CD4-positive, alpha-beta T cell (primary cell): ENCODE measurements around the gene MAN2B2. TPM values are rescaled to one million over a fixed set of nuclear protein-coding genes. Genes with fewer than 3 reads are reported as not detected.

Experiments used
- ATAC-seq: fragments of 200-7000 bp; cut with Tn5 transposase; one replicate; pipeline ENCODE4 v1.10.0; 2022; ENCODE audit warnings: mild to moderate bottlenecking; ENCODE audit not compliant: poor library complexity
- CTCF ChIA-PET: fragments of 350-600 bp; sonication (Branson Sonifier 250); formaldehyde crosslinking; loops from one replicate; lab custom pipeline; 2021; ENCODE audit warnings: antibody characterized with exemption, inconsistent platforms; lab: Charles Lee
- POLR2A ChIA-PET: fragments of 350-600 bp; sonication (Branson Sonifier 250); formaldehyde crosslinking; loops from one replicate; lab custom pipeline; 2021; ENCODE audit warnings: antibody characterized with exemption, inconsistent platforms; lab: Charles Lee
- DNase-seq, 14 experiments: peaks; one replicate each; pipeline ENCODE4 v3.0.0-alpha.2; 2013 to 2020; ENCODE audit warnings: mixed read lengths in 2 of 14
- H3K27ac ChIP-seq, 2 donors: one replicate each; pipeline versions ENCODE4 v1.5.1 to v1.7.0; 2013; ENCODE audit warnings: low read length in 2 of 2, low read depth in 1 of 2, mild to moderate bottlenecking in 1 of 2
- H3K27me3 ChIP-seq, 2 experiments: 1 replicate in 1 of 2; 2 replicates in 1 of 2; pipeline versions ENCODE4 v1.6.1 to v1.7.0; 2013; ENCODE audit warnings: low read length in 2 of 2, control low read depth in 1 of 2, mild to moderate bottlenecking in 1 of 2, moderate library complexity in 1 of 2; ENCODE audit not compliant: insufficient read depth in 2 of 2, control insufficient read depth in 1 of 2
- H3K36me3 ChIP-seq: one replicate; pipeline ENCODE4 v1.6.1; 2013; ENCODE audit warnings: low read length, control low read depth; ENCODE audit not compliant: insufficient read depth
- H3K4me1 ChIP-seq: one replicate; pipeline ENCODE4 v1.6.1; 2013; ENCODE audit warnings: low read length, control low read depth; ENCODE audit not compliant: insufficient read depth
- H3K4me3 ChIP-seq: one replicate; pipeline ENCODE4 v1.5.1; 2013; ENCODE audit warnings: mild to moderate bottlenecking, low read length, moderate library complexity
- H3K9me3 ChIP-seq, 2 experiments: 1 replicate in 1 of 2; 2 replicates in 1 of 2; pipeline versions ENCODE4 v1.6.1 to v1.7.0; 2013; ENCODE audit warnings: low read length in 2 of 2, mild to moderate bottlenecking in 2 of 2, control low read depth in 1 of 2, moderate library complexity in 1 of 2; ENCODE audit not compliant: control insufficient read depth in 1 of 2, insufficient read depth in 1 of 2
- H3K27ac Mint-ChIP-seq: one replicate; pipeline ENCODE4 v1.8.0; 2020; ENCODE audit warnings: mixed read lengths
- H3K27me3 Mint-ChIP-seq: one replicate; pipeline ENCODE4 v1.8.0; 2021; ENCODE audit warnings: mixed read lengths
- H3K36me3 Mint-ChIP-seq: one replicate; pipeline ENCODE4 v1.8.0; 2021; ENCODE audit warnings: low read depth, mixed read lengths
- H3K4me1 Mint-ChIP-seq: one replicate; pipeline ENCODE4 v1.8.0; 2021; ENCODE audit warnings: low read depth, mixed read lengths
- H3K4me3 Mint-ChIP-seq: one replicate; pipeline ENCODE4 v1.8.0; 2020; ENCODE audit warnings: mild to moderate bottlenecking, mixed read lengths
- H3K9me3 Mint-ChIP-seq: one replicate; pipeline ENCODE4 v1.8.0; 2020; ENCODE audit warnings: mixed read lengths
- CTCF ChIP-seq: fragments of 200-600 bp; IDR thresholded peaks from one replicate; pipeline ENCODE4 v1.8.0; 2022; ENCODE audit warnings: antibody characterized with exemption, mild to moderate bottlenecking
- intact Hi-C, 2 experiments: fragments of 100-400 bp; cut with DNase I in 1 of 2; cut with micrococcal nuclease in 1 of 2; formaldehyde crosslinking; loops; one replicate each; pipeline versions ENCODE4 v1.15.1 to v1.9.0; 2023 to 2025; cut with DNase I, micrococcal nuclease
- total RNA-seq, 174 experiments: library from RNA in 2 of 174; stranded (reverse) in 2 of 174; gene quantifications; one replicate each; pipeline ENCODE4 v1.2.3 and lab custom pipeline; 2021 to 2026

The MAN2B2 gene
- total RNA-seq, 2 experiments from 2014 or later: 25.9 to 28.5 TPM

- Mint-ChIP-seq H3K27me3 (peaks cover 78% of the 10 kb centered on the region), H3K4me1 (peaks cover 9% of the 10 kb centered on the region), H3K36me3 (no peaks in the 10 kb centered on the region), H3K4me3 (peak overlapping the region; percentile 11), H3K9me3 (no peaks in the 10 kb centered on the region), H3K27ac (no peak overlapping the region)
- ChIA-PET POLR2A (no interaction called here), CTCF (no interaction called here)
- ATAC-seq (no peak), DNase-seq (no peak)
- no peak for TF ChIP-seq CTCF
- H3K27me3 ChIP-seq: peaks cover 38 to 64% of the 10 kb centered on the region in 2 experiments
- peaks cover 13% of the 10 kb centered on the region for H3K4me1 ChIP-seq
- intact Hi-C loops: no loop called here
- no peak overlapping the region for H3K4me3 ChIP-seq
- H3K36me3 ChIP-seq: no peaks in the 10 kb centered on the region
- H3K9me3 ChIP-seq: peaks cover 0 to 9% of the 10 kb centered on the region in 2 experiments
- no peak overlapping the region for H3K27ac ChIP-seq
Measured at GRCh38 chr4:6562931-6563901, 11.8 kb upstream of the MAN2B2 start.

GRCh38 chr4:6563935-6564645 lies 10.9 kb upstream of the MAN2B2 start:
- Mint-ChIP-seq H3K9me3 (no peaks in the 10 kb centered on the region), H3K36me3 (no peaks in the 10 kb centered on the region), H3K27ac (no peak overlapping the region), H3K27me3 (peaks cover 69% of the 10 kb centered on the region), H3K4me1 (peaks cover 9% of the 10 kb centered on the region), H3K4me3 (no peak overlapping the region)
- intact Hi-C loops: no loop called here
- Histone ChIP-seq H3K27me3 (peaks cover 34 to 56% of the 10 kb centered on the region in 2 experiments), H3K4me3 (no peak overlapping the region), H3K9me3 (peaks cover 0 to 9% of the 10 kb centered on the region in 2 experiments), H3K4me1 (peaks cover 13% of the 10 kb centered on the region), H3K36me3 (no peaks in the 10 kb centered on the region), H3K27ac (no peak overlapping the region)
- no peak for TF ChIP-seq CTCF
- no peak for DNase-seq
- ATAC-seq: no peak
- CTCF ChIA-PET: no interaction called here
- POLR2A ChIA-PET: no interaction called here

GRCh38 chr4:6565691-6566390 lies 9.1 kb upstream of the MAN2B2 start:
- Histone ChIP-seq H3K27me3 (peaks cover 33 to 41% of the 10 kb centered on the region in 2 experiments), H3K27ac (no peak overlapping the region), H3K4me3 (no peak overlapping the region), H3K9me3 (peaks cover 0 to 9% of the 10 kb centered on the region in 2 experiments), H3K36me3 (no peaks in the 10 kb centered on the region), H3K4me1 (peaks cover 13% of the 10 kb centered on the region)
- peaks cover 9% of the 10 kb centered on the region for H3K4me1 Mint-ChIP-seq
- TF ChIP-seq CTCF: no peak
- ChIA-PET CTCF (no interaction called here), POLR2A (no interaction called here)
- no peak overlapping the region for H3K27ac Mint-ChIP-seq
- no peak for ATAC-seq
- H3K27me3 Mint-ChIP-seq: peaks cover 54% of the 10 kb centered on the region
- intact Hi-C loops: no loop called here
- no peaks in the 10 kb centered on the region for H3K36me3 Mint-ChIP-seq
- DNase-seq: no peak
- H3K9me3 Mint-ChIP-seq: no peaks in the 10 kb centered on the region
- no peak overlapping the region for H3K4me3 Mint-ChIP-seq
